GM18873 (cell line): ENCODE measurements around the gene PSAPL1.

Experiments used
- ATAC-seq: cut with Tn5 transposase; IDR thresholded peaks from one replicate; pipeline ENCODE4 v1.9.1; 2021; ENCODE audit warnings: mild to moderate bottlenecking, moderate library complexity, moderate number of reproducible peaks; ENCODE audit not compliant: unreplicated experiment, low FRiP score

PSAPL1 gene

DNA sequence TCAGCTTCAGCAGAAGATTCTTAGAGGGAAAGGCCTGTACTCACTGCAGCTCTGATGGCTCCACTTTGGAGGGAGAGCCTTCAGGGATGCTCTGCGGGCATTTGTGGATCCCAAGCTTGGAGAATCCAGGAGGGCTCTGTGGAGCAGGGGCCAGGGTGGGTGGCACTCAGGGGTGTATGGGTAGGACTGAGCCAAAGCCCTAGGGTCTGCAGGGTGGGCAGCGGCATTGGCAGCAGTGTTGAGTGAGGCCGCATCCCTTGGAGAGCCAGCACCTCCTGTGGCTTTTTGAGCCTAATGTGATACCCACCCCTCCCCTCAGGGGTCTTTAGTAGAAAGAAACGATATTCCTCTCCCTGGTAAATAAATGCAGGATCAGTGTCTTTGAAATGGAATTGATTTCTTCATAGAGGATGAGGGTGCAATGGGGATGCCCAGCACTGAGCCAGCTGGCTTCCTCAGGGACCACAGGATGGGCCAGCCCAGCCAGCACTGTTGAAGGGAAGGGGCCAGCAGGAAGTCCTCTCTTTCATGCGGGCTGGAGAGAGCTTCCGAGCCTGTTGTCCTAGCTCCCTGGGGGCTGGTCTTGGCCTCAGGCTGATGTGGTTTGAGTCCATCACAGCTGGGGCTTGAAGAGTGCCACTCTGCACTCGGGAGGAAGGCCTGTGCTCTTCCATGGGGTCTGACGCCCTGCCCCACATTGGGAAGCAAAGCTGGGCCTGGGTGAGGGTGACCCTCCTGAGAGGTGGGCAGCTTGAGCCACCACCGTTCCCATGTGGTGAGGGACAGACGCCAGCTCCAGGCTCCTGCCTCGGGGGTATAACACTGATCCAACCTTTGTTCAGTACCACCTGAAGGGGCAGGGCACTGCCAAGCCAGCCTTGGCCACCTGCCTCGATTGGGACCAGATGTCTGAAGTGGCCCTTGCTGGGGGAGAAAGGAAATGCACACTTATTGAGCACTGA, 49.5 kb downstream of the PSAPL1 start:
- no peak for ATAC-seq

- no peak for ATAC-seq
These were observed 50.5 kb downstream of the PSAPL1 start for GRCh38 chr4:7384003-7384928.

DNA sequence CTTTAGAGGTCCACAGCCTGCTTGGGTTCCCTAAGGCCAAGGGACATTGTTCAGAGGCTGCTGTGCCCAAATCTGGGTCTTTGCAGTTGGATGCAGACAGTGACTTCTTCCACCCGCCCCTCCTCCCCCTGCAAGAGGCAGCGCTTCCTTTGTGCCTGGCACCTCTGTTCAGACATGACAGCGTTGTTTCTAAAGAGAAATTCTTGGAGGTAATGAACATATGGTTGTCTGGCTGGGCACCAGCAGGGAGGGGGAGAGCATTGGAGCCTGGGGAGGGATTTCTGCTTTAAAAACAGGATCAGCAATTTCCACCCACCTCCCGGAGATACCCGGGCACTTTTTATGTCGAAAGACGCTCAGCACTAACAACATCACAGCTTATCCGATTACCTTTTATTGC, 51.5 kb downstream of the PSAPL1 start:
- no peak for ATAC-seq

DNA sequence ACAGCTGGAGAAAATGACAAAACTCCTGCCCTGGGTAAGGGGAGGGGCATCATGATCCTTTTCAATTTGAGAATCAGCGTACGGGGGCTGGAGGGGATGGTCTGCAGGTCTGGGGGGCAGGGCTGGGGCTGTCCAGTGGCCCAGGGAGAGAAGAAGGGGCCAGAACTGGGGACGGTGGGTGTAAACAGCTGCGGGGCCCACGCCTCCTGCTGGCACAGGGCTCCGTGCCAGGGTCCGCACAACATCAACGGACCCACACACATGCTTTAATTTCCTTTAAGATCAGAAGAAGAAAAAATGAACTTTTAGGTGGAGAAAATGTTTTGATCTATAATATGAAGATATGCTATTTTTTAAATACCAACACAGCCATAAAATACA, 52.1 kb downstream of the PSAPL1 start:
- ATAC-seq = no peak

DNA sequence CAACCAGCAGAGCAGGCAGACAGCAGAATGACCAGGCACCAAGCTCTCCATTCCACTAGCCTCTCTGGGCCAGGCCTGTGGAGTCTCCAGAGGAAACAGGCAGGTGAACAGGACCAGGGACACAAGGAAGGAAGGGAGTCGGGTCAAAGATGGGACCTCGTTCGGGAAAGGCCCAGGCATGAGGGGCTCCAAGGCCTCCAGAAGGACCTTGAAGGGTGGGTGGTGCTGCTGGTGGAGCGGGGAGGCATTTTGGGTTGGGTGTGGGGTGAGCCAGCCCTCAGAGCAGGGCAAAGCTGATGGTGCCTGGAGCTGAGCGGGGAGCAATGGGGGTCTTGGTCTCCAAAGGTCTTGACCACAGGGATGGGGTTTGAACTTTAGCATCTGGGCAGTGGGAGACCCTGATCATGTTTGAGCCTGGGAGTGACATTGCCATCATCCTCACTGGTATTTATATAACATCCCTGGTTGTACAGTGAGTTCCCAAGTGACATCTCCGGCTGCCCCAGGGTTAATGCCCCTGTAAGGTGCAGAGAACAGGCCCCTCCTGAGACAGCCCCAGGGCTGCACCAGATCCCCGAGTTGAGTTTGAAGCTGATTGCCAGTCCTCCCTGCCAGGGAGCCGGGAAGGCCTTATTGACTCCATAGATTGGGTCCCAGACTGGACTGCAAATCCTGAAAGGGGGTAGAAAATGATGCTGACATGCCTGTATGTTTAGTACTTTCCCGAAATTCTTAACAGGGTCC, 52.7 kb downstream of the PSAPL1 start:
- ATAC-seq = no peak

GRCh38 chr4:7381221-7381889, 53.4 kb downstream of the PSAPL1 start:
- no peak for ATAC-seq
